IMR-90 (cell line): Measurements from ENCODE around the gene RAB34. TPM values are rescaled to one million over a fixed set of nuclear protein-coding genes. Genes with fewer than 3 reads are reported as not detected.

ENCODE experiments used
- ATAC-seq: fragments of 200-7000 bp; cut with Tn5 transposase; 2 replicates; pipeline ENCODE4 v1.9.1; 2020; ENCODE audit warnings: low read depth, mild to moderate bottlenecking, moderate library complexity
- BruUV-seq: library from RNA; stranded (reverse); fragments of 400-500 nt; replicated peaks from 2 replicates; lab custom pipeline; 2021; lab: Mats Ljungman, UMichigan
- CTCF ChIA-PET: fragments of 300-600 bp; formaldehyde crosslinking; extraction: SDS; loops from one replicate; lab custom pipeline; 2021; ENCODE audit warnings: antibody characterized with exemption; lab: Yijun Ruan, JAX
- POLR2A ChIA-PET: fragments of 300-600 bp; sonication (Branson Sonifier 250); formaldehyde crosslinking; loops from one replicate; lab custom pipeline; 2022; ENCODE audit warnings: antibody characterized with exemption; ENCODE audit not compliant: unreplicated experiment; lab: Charles Lee
- DNase-seq: peaks from one replicate; pipeline ENCODE4 v3.0.0; 2013
- H2AFZ ChIP-seq: replicated peaks from 2 replicates; pipeline ENCODE3; 2013; ENCODE audit warnings: low read length, mild to moderate bottlenecking; ENCODE audit not compliant: poor library complexity
- H2AK5ac ChIP-seq: 2 replicates; pipeline ENCODE4 v1.6.1; 2013; ENCODE audit warnings: low read depth, low read length, inconsistent platforms
- H2AK9ac ChIP-seq: replicated peaks from 2 replicates; pipeline ENCODE3; 2013; ENCODE audit warnings: mild to moderate bottlenecking, low read depth, low read length, moderate library complexity; ENCODE audit not compliant: poor library complexity
- H2BK120ac ChIP-seq: 2 replicates; pipeline ENCODE4 v1.6.1; 2013; ENCODE audit warnings: low read depth, low read length, inconsistent platforms
- H2BK15ac ChIP-seq: 3 replicates; pipeline ENCODE4 v1.6.1; 2013; ENCODE audit warnings: low read depth, low read length, inconsistent platforms
- H2BK20ac ChIP-seq: 2 replicates; pipeline ENCODE4 v1.6.1; 2013; ENCODE audit warnings: low read depth, mild to moderate bottlenecking, inconsistent platforms, low read length, moderate library complexity
- H2BK5ac ChIP-seq: 2 replicates; pipeline ENCODE4 v1.6.1; 2013; ENCODE audit warnings: mild to moderate bottlenecking, low read depth, low read length, inconsistent platforms; ENCODE audit not compliant: poor library complexity, severe bottlenecking
- H3K14ac ChIP-seq: replicated peaks from 2 replicates; pipeline ENCODE4 v1.6.1; 2013; ENCODE audit warnings: low read depth, low read length, inconsistent platforms
- H3K18ac ChIP-seq: 2 replicates; pipeline ENCODE4 v1.6.1; 2013; ENCODE audit warnings: low read depth, low read length, control low read depth
- H3K23ac ChIP-seq: 2 replicates; pipeline ENCODE4 v1.6.1; 2013; ENCODE audit warnings: low read depth, low read length, inconsistent platforms
- H3K27ac ChIP-seq: 2 replicates; pipeline ENCODE4 v1.5.1; 2013; ENCODE audit warnings: mild to moderate bottlenecking, control low read depth, low read length; ENCODE audit not compliant: insufficient read depth
- H3K27me3 ChIP-seq: 2 replicates; pipeline ENCODE4 v1.6.1; 2013; ENCODE audit warnings: low read length; ENCODE audit not compliant: control insufficient read depth, insufficient read depth
- H3K36me3 ChIP-seq: 2 replicates; pipeline ENCODE4 v1.6.1; 2013; ENCODE audit warnings: low read length, mixed read lengths; ENCODE audit not compliant: control insufficient read depth, insufficient read depth
- H3K4ac ChIP-seq: 2 replicates; pipeline ENCODE4 v1.6.1; 2013; ENCODE audit warnings: low read depth, low read length, inconsistent platforms
- H3K4me1 ChIP-seq: 2 replicates; pipeline ENCODE4 v1.6.1; 2013; ENCODE audit warnings: low read length, mixed read lengths; ENCODE audit not compliant: control insufficient read depth, insufficient read depth
- H3K4me2 ChIP-seq: 2 replicates; pipeline ENCODE4 v1.6.1; 2013; ENCODE audit warnings: low read depth, mild to moderate bottlenecking, control low read depth, low read length, moderate library complexity
- H3K4me3 ChIP-seq: 2 replicates; pipeline ENCODE4 v1.5.1; 2013; ENCODE audit warnings: low read depth, mild to moderate bottlenecking, control low read depth, low read length, moderate library complexity; ENCODE audit not compliant: insufficient read depth
- H3K56ac ChIP-seq: 2 replicates; pipeline ENCODE4 v1.6.1; 2013; ENCODE audit warnings: low read length, inconsistent platforms; ENCODE audit not compliant: insufficient read depth; ENCODE audit errors: extremely low read depth
- H3K79me1 ChIP-seq, 2 experiments: 2 replicates each; pipeline ENCODE4 v1.6.1; 2013; ENCODE audit warnings: low read length in 2 of 2, inconsistent platforms in 1 of 2, low read depth in 1 of 2
- H3K9ac ChIP-seq: 2 replicates; pipeline ENCODE4 v1.6.1; 2013; ENCODE audit warnings: low read depth, low read length, control low read depth
- H3K9me1 ChIP-seq: 2 replicates; pipeline ENCODE4 v1.6.1; 2013; ENCODE audit warnings: low read length, inconsistent platforms; ENCODE audit not compliant: insufficient read depth
- H3K9me3 ChIP-seq: 2 replicates; pipeline ENCODE4 v1.6.1; 2013; ENCODE audit warnings: low read length; ENCODE audit not compliant: control insufficient read depth, insufficient read depth
- H4K20me1 ChIP-seq: 2 replicates; pipeline ENCODE4 v1.6.1; 2013; ENCODE audit warnings: low read length, inconsistent platforms; ENCODE audit not compliant: insufficient read depth
- H4K5ac ChIP-seq: 2 replicates; pipeline ENCODE4 v1.6.1; 2013; ENCODE audit warnings: mild to moderate bottlenecking, low read depth, low read length, control low read depth
- H4K8ac ChIP-seq, 2 experiments: 2 replicates each; pipeline ENCODE4 v1.6.1; 2013; ENCODE audit warnings: low read depth in 2 of 2, low read length in 2 of 2, control low read depth in 1 of 2, inconsistent platforms in 1 of 2
- H4K91ac ChIP-seq: 2 replicates; pipeline ENCODE4 v1.6.1; 2013; ENCODE audit warnings: low read depth, low read length, inconsistent platforms; ENCODE audit not compliant: insufficient read depth
- FOS ChIP-seq: fragments of 150-350 bp; IDR thresholded peaks from 2 replicates; pipeline ENCODE4 v1.6.1; 2016; ENCODE audit warnings: low read depth, low read length
- MAFK ChIP-seq: IDR thresholded peaks from 2 replicates; pipeline ENCODE4 v1.6.1; 2012; ENCODE audit warnings: low read depth, low read length, improper control_type of control experiment
- MXI1 ChIP-seq: IDR thresholded peaks from 2 replicates; pipeline ENCODE4 v1.6.1; 2012; ENCODE audit warnings: low read depth, mild to moderate bottlenecking, low read length, moderate library complexity, borderline replicate concordance
- RFX5 ChIP-seq: IDR thresholded peaks from 2 replicates; pipeline ENCODE4 v1.8.0; 2012; ENCODE audit warnings: low read depth, mild to moderate bottlenecking, low read length, moderate library complexity
- WGBS, 2 experiments: methylation state at CpG; one replicate each; pipeline versions ENCODE4 v1.1.5 to v1.1.7; 2013; ENCODE audit warnings: missing lambda C conversion rate in 2 of 2; ENCODE audit not compliant: insufficient read length in 1 of 2; ENCODE audit errors: extremely low coverage in 2 of 2; 5-methylcytosine and 5-hydroxymethylcytosine counted together
- dilution Hi-C: fragments of 300-500 bp; cut with HindIII; formaldehyde crosslinking; loops from one replicate; pipeline ENCODE4 v1.14.3; 2018; ENCODE audit warnings: low sequenced_read_pairs; ENCODE audit not compliant: unreplicated experiment
- in situ Hi-C: fragments of 300-500 bp; cut with MboI; formaldehyde crosslinking; loops from 3 replicates; pipeline ENCODE4 v1.14.3; 2019; ENCODE audit warnings: low sequenced_read_pairs, inconsistent platforms, mixed read lengths
- intact Hi-C: fragments of 100-400 bp; cut with micrococcal nuclease; formaldehyde crosslinking; loops from 2 replicates; pipeline ENCODE4 v1.10.0; 2022
- polyA plus RNA-seq, 3 experiments: library from polyadenylated mRNA; depleted of rRNA; stranded (reverse); fragments of >200 nt; gene quantifications; 2 replicates each; pipeline ENCODE4 v1.2.3, GENCODE V29; 2012; ENCODE audit warnings: low replicate concordance in 1 of 3
- total RNA-seq: library from RNA; depleted of rRNA; stranded (reverse); fragments of >200 nt; gene quantifications from 2 replicates; pipeline ENCODE4 v1.2.3, GENCODE V29; 2012

RAB34 gene
- total and polyA plus RNA-seq, 2 of the 4 experiments (the other 2 are of a cell fraction): 351 to 387 TPM

GRCh38 chr17:28712032-28712704 lies 5.5 kb downstream of the RAB34 start (continued):
- TF ChIP-seq MAFK (no peak), FOS (no peak)

GRCh38 chr17:28711723-28712031 lies 6.0 kb downstream of the RAB34 start, which contains the start of gene PROCA1:
Gene PROCA1 (minus strand): TSS chr17:28711888. CDS start chr17:28711660, 228 bp downstream.
- peaks cover 12% of the 10 kb centered on the region for H3K4me1 ChIP-seq
- peak within 1 kb of the TSS; percentile 97 for H3K56ac ChIP-seq
- peak within 1 kb of the TSS; percentile 93 for H3K4ac ChIP-seq
- peak within 1 kb of the TSS; percentile 89 for H3K9ac ChIP-seq
- H3K4me3 ChIP-seq: peak within 1 kb of the TSS; percentile 65
- TF ChIP-seq MXI1 (peak; percentile 4; the same call in 1 of the 2 replicates), RFX5 (no peak)
- no peak for DNase-seq
- peak within 1 kb of the TSS; percentile 91 for H4K91ac ChIP-seq
- peaks cover 32% of the 10 kb centered on the region for H3K36me3 ChIP-seq
- peak within 1 kb of the TSS; percentile 90 for H2AFZ ChIP-seq
- peak within 1 kb of the TSS; percentile 97 for H3K27ac ChIP-seq
- H2AK5ac ChIP-seq: peak within 1 kb of the TSS; percentile 98
- 2% methylated on average over 12 of the region's 20 CpGs; no CpG with 5 or more reads in 1 of the 2 experiments for WGBS, 2 experiments
- CTCF ChIA-PET: interaction anchor here (0.6 to 1.7 kb wide), 2 partner anchors 15 to 32 kb away, joined by 3 to 9 read pairs; partner anchors contain the start of gene TLCD1
- in situ Hi-C loops: no loop called here
- peaks cover 24% of the 10 kb centered on the region for H3K9me1 ChIP-seq
- peak within 1 kb of the TSS; percentile 87 for H3K23ac ChIP-seq
- H4K5ac ChIP-seq: peak within 1 kb of the TSS; percentile 83
- no peak within 1 kb of the TSS for H2BK20ac ChIP-seq
- peaks cover 6 to 51% of the 10 kb centered on the region in 2 experiments; a peak in 3 of 4 replicates for H3K79me1 ChIP-seq
- peak within 1 kb of the TSS; percentile 81 for H3K18ac ChIP-seq
- peak within 1 kb of the TSS; percentile 95 for H3K14ac ChIP-seq
- peaks cover 22% of the 10 kb centered on the region; the same call in 1 of the 2 replicates for H4K20me1 ChIP-seq
- peak within 1 kb of the TSS; percentile 82 to 87 for H4K8ac ChIP-seq
- ATAC-seq: no peak; the same call in 1 of the 2 replicates
- peak within 1 kb of the TSS; percentile 93 for H2AK9ac ChIP-seq
- H3K9me3 ChIP-seq: no peaks in the 10 kb centered on the region
- dilution Hi-C loops: no loop called here
- intact Hi-C loops: loop anchor here (2.0 kb wide), 1 partner anchor 67 kb away; the partner anchor contains the start of gene BLTP2
- POLR2A ChIA-PET: interaction anchor here (0.6 kb wide), 2 partner anchors 11 to 43 kb away, joined by 3 to 6 read pairs; no protein-coding TSS in a partner anchor
- peak within 1 kb of the TSS; percentile 97 for H3K4me2 ChIP-seq
- BruUV-seq: no TSS peak
- H2BK15ac ChIP-seq: no peak within 1 kb of the TSS
- peak within 1 kb of the TSS; percentile 86 for H2BK5ac ChIP-seq
- H3K27me3 ChIP-seq: no peaks in the 10 kb centered on the region
- H2BK120ac ChIP-seq: peak within 1 kb of the TSS; percentile 36
